OCI-LY7 (cell line): ENCODE data around the gene PARD3B. TPM values are rescaled to one million over a fixed set of nuclear protein-coding genes. Genes with fewer than 3 reads are reported as not detected.

ENCODE experiments used
- BruUV-seq: library from RNA; stranded (reverse); fragments of 400-500 nt; replicated peaks from 2 replicates; lab custom pipeline; 2021; lab: Mats Ljungman, UMichigan
- CTCF ChIA-PET: fragments of 300-600 bp; sonication (Branson Sonifier 250); formaldehyde crosslinking; loops from one replicate; lab custom pipeline; 2022; ENCODE audit warnings: antibody characterized with exemption; ENCODE audit not compliant: unreplicated experiment; lab: Charles Lee
- POLR2A ChIA-PET: fragments of 300-600 bp; sonication (Branson Sonifier 250); formaldehyde crosslinking; loops from one replicate; lab custom pipeline; 2022; ENCODE audit warnings: antibody characterized with exemption; lab: Charles Lee
- DNase-seq: peaks from one replicate; pipeline ENCODE4 v3.0.0-alpha.2; 2015; ENCODE audit warnings: low spot score
- H2AFZ ChIP-seq: fragments of 200-600 bp; sonication (generic), shearing (Covaris generic); 2 replicates; pipeline ENCODE4 v1.6.1; 2014; ENCODE audit warnings: mild to moderate bottlenecking, antibody characterized with exemption, low read length, moderate library complexity
- H3K27ac ChIP-seq: fragments of 200-600 bp; sonication (generic); 2 replicates; pipeline ENCODE4 v1.5.1; 2014; ENCODE audit warnings: mixed run types, low read depth, mild to moderate bottlenecking, moderate library complexity, low read length, inconsistent platforms; ENCODE audit not compliant: poor library complexity, severe bottlenecking
- H3K36me3 ChIP-seq: fragments of 200-600 bp; sonication (generic); 2 replicates; pipeline ENCODE4 v1.6.1; 2014; ENCODE audit warnings: mild to moderate bottlenecking, antibody characterized with exemption, low read length, moderate library complexity, mixed read lengths; ENCODE audit not compliant: insufficient read depth
- H3K4me1 ChIP-seq: fragments of 200-600 bp; sonication (generic); 2 replicates; pipeline ENCODE4 v1.5.1; 2014; ENCODE audit warnings: mild to moderate bottlenecking, low read length; ENCODE audit not compliant: insufficient read depth, poor library complexity, severe bottlenecking
- H3K4me2 ChIP-seq: fragments of 200-600 bp; sonication (generic); 2 replicates; pipeline ENCODE4 v1.6.1; 2014; ENCODE audit warnings: mild to moderate bottlenecking, low read length
- H3K4me3 ChIP-seq: fragments of 200-600 bp; sonication (generic); 2 replicates; pipeline ENCODE4 v1.5.1; 2014; ENCODE audit warnings: mild to moderate bottlenecking, low read depth, low read length; ENCODE audit not compliant: poor library complexity, severe bottlenecking
- H3K79me2 ChIP-seq: fragments of 200-600 bp; sonication (generic); 2 replicates; pipeline ENCODE4 v1.6.1; 2016; ENCODE audit warnings: low read depth, mild to moderate bottlenecking, low read length, moderate library complexity, mixed read lengths; ENCODE audit not compliant: insufficient read depth
- H3K9me2 ChIP-seq: fragments of 200-600 bp; sonication (generic); 2 replicates; pipeline ENCODE4 v1.6.1; 2016; ENCODE audit warnings: mild to moderate bottlenecking, low read length, mixed read lengths; ENCODE audit not compliant: insufficient read depth
- H3K9me3 ChIP-seq: fragments of 200-600 bp; sonication (generic); 2 replicates; pipeline ENCODE4 v1.6.1; 2014; ENCODE audit warnings: mild to moderate bottlenecking, mixed run types, low read length, mixed read lengths
- H4K20me1 ChIP-seq: fragments of 200-600 bp; sonication (generic); 2 replicates; pipeline ENCODE4 v1.6.1; 2014; ENCODE audit warnings: mild to moderate bottlenecking, antibody characterized with exemption, low read length, moderate library complexity, mixed read lengths; ENCODE audit not compliant: insufficient read depth
- EZH2phosphoT487 ChIP-seq: fragments of 200-600 bp; sonication (generic); IDR thresholded peaks from 2 replicates; pipeline ENCODE4 v1.6.1; 2018; ENCODE audit warnings: low read depth, borderline replicate concordance, mild to moderate bottlenecking, mixed run types, antibody characterized with exemption, low read length, moderate library complexity, mixed read lengths
- intact Hi-C: fragments of 100-400 bp; cut with micrococcal nuclease; formaldehyde crosslinking; loops from one replicate; pipeline ENCODE4 v1.10.0; 2022; ENCODE audit not compliant: unreplicated experiment
- total RNA-seq, 2 experiments: library from RNA; depleted of rRNA in 1 of 2; stranded (reverse); fragments of >200 nt in 1 of 2; shearing (Covaris generic) in 1 of 2; gene quantifications; 2 replicates each; pipeline ENCODE4 v1.2.3, GENCODE V29; 2014 to 2022
- TF ChIP-seq, protein P1 (sequence below): fragments of 200-600 bp; sonication (generic); conservative IDR thresholded peaks from 2 replicates; pipeline ENCODE4 v1.5.1; 2014; ENCODE audit warnings: mild to moderate bottlenecking, antibody characterized with exemption, low read length, moderate library complexity, mixed read lengths

The PARD3B gene
- total RNA-seq, 2 experiments from 2014 or later, result not detected

DNA sequence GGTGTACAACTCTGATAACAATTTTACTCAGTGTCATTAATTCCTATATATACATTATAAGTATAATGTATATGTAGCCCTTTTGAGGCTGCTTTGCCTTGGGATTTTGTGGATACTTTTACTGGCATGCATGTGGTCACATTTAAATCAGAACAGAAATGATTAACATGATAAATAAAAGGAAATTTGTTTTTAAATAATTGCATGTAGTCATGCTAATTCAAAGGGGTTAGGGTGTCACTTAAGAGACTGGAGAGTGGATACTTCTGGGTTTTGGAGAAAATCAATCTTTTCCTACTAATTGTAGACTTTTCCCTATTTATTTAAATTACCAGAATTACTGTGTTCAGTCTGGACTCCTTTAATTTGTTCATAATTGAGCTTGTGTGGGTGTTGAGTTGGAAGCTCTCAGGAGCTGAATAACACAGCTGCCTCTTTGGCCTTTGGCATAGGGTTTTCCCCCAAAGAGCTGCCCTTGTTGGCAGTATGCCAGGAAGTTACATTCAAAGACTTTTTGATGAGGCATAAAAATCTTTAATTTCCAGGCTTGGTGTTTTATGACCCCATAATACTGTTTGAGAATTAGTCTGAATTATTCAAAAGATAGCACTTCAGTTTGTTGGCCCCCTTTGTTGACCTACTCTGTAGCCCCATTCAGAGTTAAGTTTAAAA lies 652.3 kb downstream of the PARD3B start:
- no peaks in the 10 kb centered on the region for H3K9me2 ChIP-seq
- H3K4me2 ChIP-seq, result no peak overlapping the region
- H3K4me3 ChIP-seq, result no peak overlapping the region
- no peaks in the 10 kb centered on the region for H3K9me3 ChIP-seq
- intact Hi-C loops, result no loop called here
- no peak for TF ChIP-seq EZH2phosphoT487
- TF ChIP-seq, protein P1, sequence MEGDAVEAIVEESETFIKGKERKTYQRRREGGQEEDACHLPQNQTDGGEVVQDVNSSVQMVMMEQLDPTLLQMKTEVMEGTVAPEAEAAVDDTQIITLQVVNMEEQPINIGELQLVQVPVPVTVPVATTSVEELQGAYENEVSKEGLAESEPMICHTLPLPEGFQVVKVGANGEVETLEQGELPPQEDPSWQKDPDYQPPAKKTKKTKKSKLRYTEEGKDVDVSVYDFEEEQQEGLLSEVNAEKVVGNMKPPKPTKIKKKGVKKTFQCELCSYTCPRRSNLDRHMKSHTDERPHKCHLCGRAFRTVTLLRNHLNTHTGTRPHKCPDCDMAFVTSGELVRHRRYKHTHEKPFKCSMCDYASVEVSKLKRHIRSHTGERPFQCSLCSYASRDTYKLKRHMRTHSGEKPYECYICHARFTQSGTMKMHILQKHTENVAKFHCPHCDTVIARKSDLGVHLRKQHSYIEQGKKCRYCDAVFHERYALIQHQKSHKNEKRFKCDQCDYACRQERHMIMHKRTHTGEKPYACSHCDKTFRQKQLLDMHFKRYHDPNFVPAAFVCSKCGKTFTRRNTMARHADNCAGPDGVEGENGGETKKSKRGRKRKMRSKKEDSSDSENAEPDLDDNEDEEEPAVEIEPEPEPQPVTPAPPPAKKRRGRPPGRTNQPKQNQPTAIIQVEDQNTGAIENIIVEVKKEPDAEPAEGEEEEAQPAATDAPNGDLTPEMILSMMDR, result no peak
- BruUV-seq, result no TSS peak
- no peaks in the 10 kb centered on the region for H3K36me3 ChIP-seq
- H3K27ac ChIP-seq, result no peak overlapping the region
- H3K79me2 ChIP-seq, result no peaks in the 10 kb centered on the region
- no peaks in the 10 kb centered on the region for H3K4me1 ChIP-seq
- no peaks in the 10 kb centered on the region for H4K20me1 ChIP-seq
- ChIA-PET POLR2A (interaction anchor here (0.7 kb wide), 1 partner anchor 61 kb away, joined by 3 read pairs; no protein-coding TSS in a partner anchor), CTCF (no interaction called here)
- DNase-seq, result no peak
- no peak overlapping the region for H2AFZ ChIP-seq

GRCh38 chr2:205198140-205198525 lies 652.9 kb downstream of the PARD3B start:
- no TSS peak for BruUV-seq
- intact Hi-C loops, result no loop called here
- H3K36me3 ChIP-seq, result no peaks in the 10 kb centered on the region
- no peak overlapping the region for H3K4me2 ChIP-seq
- POLR2A ChIA-PET, result interaction anchor here (1.3 kb wide), 1 partner anchor 20 kb away, joined by 3 read pairs; no protein-coding TSS in a partner anchor
- no peaks in the 10 kb centered on the region for H4K20me1 ChIP-seq
- DNase-seq, result no peak
- no peak overlapping the region for H2AFZ ChIP-seq
- no peaks in the 10 kb centered on the region for H3K9me2 ChIP-seq
- H3K4me3 ChIP-seq, result no peak overlapping the region
- H3K4me1 ChIP-seq, result no peaks in the 10 kb centered on the region
- no peaks in the 10 kb centered on the region for H3K9me3 ChIP-seq
- H3K79me2 ChIP-seq, result no peaks in the 10 kb centered on the region
- H3K27ac ChIP-seq, result no peak overlapping the region
- TF ChIP-seq EZH2phosphoT487, result no peak
- TF ChIP-seq, protein P1, result no peak
- CTCF ChIA-PET, result no interaction called here

DNA sequence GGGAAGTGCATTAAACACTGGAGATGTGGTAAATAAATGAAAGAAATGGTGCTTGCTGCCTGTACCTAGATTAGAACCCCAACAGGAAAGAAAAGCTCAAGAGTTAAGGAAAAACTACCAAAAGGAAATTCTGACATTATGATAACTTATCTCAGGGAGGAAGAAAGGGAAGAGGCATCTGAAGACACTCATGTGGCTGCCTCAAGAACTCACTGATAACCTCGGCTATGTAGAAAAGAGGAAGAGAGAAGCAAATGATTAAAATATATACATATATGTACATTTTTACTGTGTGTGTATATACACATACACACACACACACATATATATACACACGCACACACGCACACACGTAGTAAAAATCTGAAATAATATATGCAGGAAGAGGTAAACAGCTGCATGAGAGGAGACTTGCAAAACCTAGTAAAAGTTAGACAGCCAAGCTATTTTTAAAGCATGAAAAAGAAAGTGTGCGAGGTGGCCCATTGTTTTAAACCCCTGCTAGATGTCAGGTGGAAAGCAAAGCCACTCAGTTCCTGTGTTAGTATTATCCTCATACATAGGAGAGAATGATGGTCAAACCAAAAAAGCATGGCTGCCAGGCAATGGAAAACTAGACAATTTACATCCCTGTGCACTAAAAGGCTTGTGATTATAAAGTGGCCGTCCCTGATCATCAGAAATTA lies 654.0 kb downstream of the PARD3B start:
- Histone ChIP-seq H3K4me2 (no peak overlapping the region), H2AFZ (no peak overlapping the region), H3K4me1 (no peaks in the 10 kb centered on the region), H3K36me3 (no peaks in the 10 kb centered on the region), H3K9me2 (no peaks in the 10 kb centered on the region), H3K79me2 (no peaks in the 10 kb centered on the region), H3K9me3 (no peaks in the 10 kb centered on the region), H3K27ac (no peak overlapping the region), H4K20me1 (no peaks in the 10 kb centered on the region), H3K4me3 (no peak overlapping the region)
- TF ChIP-seq, protein P1, result no peak
- no peak for TF ChIP-seq EZH2phosphoT487
- BruUV-seq, result no TSS peak
- ChIA-PET CTCF (no interaction called here), POLR2A (interaction anchor here (0.9 to 1.3 kb wide), 2 partner anchors 9 to 19 kb away, joined by 3 read pairs; no protein-coding TSS in a partner anchor)
- intact Hi-C loops, result no loop called here
- DNase-seq, result no peak
